Measurements from ENCODE around the gene SINHCAF. TPM values are rescaled to one million over a fixed set of nuclear protein-coding genes. Genes with fewer than 3 reads are reported as not detected.

Gene SINHCAF
- total RNA-seq, 2 donors from 2014 or later, result 10.2 to 47.5 TPM

DNA sequence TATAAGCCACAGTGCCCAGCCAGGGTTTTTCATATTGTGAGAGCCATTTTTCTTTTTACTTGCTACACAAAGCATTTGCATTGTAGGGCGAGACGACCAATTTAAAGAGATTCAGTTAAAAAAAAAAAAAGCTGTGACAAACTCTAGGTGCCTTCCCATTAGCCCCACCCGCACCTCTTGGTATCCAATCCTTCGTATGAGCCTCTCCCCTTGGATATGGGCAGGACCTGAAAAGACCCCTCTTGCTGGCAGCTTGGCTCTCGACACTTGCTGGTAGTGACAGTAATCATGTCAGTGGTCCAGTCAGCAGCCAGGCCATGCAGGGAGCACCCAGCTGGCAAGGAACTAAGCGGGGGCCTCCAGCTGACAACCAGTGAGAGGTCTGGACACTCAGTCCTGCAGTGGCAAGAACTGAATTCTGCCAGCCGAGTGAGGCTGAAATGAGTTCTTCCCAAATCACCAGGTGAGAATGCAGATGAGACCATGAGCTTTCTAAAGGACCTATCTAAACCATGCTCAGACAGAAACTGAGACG is 46.5 kb downstream of the SINHCAF start:
- no peaks in the 10 kb centered on the region for H3K4me1 ChIP-seq (ENCODE audit: control insufficient read depth in 1 of 2, low read depth in 2 of 2)
- TF ChIP-seq, protein P1, sequence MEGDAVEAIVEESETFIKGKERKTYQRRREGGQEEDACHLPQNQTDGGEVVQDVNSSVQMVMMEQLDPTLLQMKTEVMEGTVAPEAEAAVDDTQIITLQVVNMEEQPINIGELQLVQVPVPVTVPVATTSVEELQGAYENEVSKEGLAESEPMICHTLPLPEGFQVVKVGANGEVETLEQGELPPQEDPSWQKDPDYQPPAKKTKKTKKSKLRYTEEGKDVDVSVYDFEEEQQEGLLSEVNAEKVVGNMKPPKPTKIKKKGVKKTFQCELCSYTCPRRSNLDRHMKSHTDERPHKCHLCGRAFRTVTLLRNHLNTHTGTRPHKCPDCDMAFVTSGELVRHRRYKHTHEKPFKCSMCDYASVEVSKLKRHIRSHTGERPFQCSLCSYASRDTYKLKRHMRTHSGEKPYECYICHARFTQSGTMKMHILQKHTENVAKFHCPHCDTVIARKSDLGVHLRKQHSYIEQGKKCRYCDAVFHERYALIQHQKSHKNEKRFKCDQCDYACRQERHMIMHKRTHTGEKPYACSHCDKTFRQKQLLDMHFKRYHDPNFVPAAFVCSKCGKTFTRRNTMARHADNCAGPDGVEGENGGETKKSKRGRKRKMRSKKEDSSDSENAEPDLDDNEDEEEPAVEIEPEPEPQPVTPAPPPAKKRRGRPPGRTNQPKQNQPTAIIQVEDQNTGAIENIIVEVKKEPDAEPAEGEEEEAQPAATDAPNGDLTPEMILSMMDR (IDR thresholded peaks at IDR 0.05), result no peak
- H3K9me3 ChIP-seq, result no peaks in the 10 kb centered on the region
- H3K27me3 ChIP-seq (replicated peaks; ENCODE audit: insufficient read depth), result no peaks in the 10 kb centered on the region
- H3K4me3 ChIP-seq, result no peak overlapping the region
- H3K36me3 ChIP-seq, result no peaks in the 10 kb centered on the region
- ATAC-seq (ENCODE audit: insufficient number of reproducible peaks, low FRiP score, low read depth) (no peak), DNase-seq (ENCODE audit: low spot score) (no peak)
- H3K27ac ChIP-seq, result no peak overlapping the region

DNA sequence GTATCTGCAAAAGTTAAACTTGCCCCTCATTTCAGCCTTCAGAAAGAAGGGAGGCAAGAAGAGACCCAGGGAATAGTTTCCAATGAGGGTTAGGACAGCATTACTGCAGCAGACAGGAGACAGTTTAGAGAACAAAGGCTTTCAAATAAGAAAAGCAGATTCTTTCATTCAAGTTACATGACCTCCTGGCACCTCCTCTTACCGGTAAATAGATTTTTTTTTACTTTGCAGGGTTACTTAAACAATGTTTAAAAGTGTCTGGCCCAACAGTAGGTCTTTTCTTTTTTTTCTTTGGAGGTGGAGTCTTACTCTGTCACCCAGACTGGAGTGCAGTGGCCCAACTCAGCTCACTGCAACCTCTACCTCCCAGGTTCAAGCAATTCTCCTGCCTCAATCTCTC is 47.1 kb downstream of the SINHCAF start:
- no peak for DNase-seq (ENCODE audit: low spot score)
- no peaks in the 10 kb centered on the region for H3K9me3 ChIP-seq
- no peaks in the 10 kb centered on the region for H3K4me1 ChIP-seq (ENCODE audit: control insufficient read depth in 1 of 2, low read depth in 2 of 2)
- H3K36me3 ChIP-seq, result no peaks in the 10 kb centered on the region
- no peak for ATAC-seq (ENCODE audit: insufficient number of reproducible peaks, low FRiP score, low read depth)
- H3K4me3 ChIP-seq, result no peak overlapping the region
- TF ChIP-seq, protein P1 (IDR thresholded peaks at IDR 0.05), result no peak
- no peaks in the 10 kb centered on the region for H3K27me3 ChIP-seq (replicated peaks; ENCODE audit: insufficient read depth)
- no peak overlapping the region for H3K27ac ChIP-seq

DNA sequence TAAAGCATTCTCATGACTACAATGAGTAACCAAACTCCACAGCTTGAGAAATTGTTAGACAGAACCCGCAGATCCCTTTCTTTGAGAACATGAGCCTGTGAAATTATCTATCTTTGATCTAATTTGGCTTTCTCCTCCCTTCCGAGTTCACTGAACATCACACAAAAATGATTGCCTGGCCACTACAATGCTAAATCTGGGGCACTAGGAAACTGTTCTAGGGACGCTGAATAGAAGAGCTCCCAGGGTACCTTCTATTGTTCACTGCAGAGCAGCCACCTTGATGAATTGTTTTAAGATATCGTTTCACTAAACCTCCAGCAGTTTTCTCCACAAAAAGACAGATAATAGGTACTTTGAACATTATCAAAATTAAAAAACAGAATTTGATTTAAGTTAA is 47.5 kb downstream of the SINHCAF start:
- Histone ChIP-seq H3K4me1 (ENCODE audit: control insufficient read depth in 1 of 2, low read depth in 2 of 2) (no peaks in the 10 kb centered on the region), H3K27ac (no peak overlapping the region), H3K36me3 (no peaks in the 10 kb centered on the region), H3K4me3 (no peak overlapping the region), H3K9me3 (no peaks in the 10 kb centered on the region), H3K27me3 (replicated peaks; ENCODE audit: insufficient read depth) (no peaks in the 10 kb centered on the region)
- TF ChIP-seq, protein P1 (IDR thresholded peaks at IDR 0.05), result no peak
- DNase-seq (ENCODE audit: low spot score) (no peak), ATAC-seq (ENCODE audit: insufficient number of reproducible peaks, low FRiP score, low read depth) (no peak)

DNA sequence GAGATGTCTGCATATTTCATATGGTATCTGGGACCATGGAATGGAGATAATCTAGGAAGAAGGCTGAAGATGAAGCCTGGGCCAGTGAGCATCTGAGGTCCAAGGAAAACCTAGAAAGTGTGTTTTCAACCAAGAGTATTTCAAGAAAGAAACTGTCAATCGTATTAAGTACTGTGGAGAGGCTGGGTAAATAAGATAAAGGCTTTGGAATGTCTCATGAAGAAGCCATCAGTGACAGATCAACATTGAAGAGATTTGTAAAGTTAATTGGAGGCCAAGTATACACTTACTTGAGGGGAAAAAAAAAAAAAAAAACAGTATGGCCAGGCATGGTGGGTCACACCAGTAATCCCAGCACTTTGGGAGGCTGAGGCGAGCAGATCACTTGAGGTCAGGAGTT is 48.9 kb downstream of the SINHCAF start:
- TF ChIP-seq, protein P1 (IDR thresholded peaks at IDR 0.05), result no peak
- no peak overlapping the region for H3K4me3 ChIP-seq
- no peaks in the 10 kb centered on the region for H3K27me3 ChIP-seq (replicated peaks; ENCODE audit: insufficient read depth)
- no peak overlapping the region for H3K27ac ChIP-seq
- H3K9me3 ChIP-seq, result no peaks in the 10 kb centered on the region
- no peak for DNase-seq (ENCODE audit: low spot score)
- no peaks in the 10 kb centered on the region for H3K4me1 ChIP-seq (ENCODE audit: control insufficient read depth in 1 of 2, low read depth in 2 of 2)
- no peaks in the 10 kb centered on the region for H3K36me3 ChIP-seq
- ATAC-seq (ENCODE audit: insufficient number of reproducible peaks, low FRiP score, low read depth), result no peak

DNA sequence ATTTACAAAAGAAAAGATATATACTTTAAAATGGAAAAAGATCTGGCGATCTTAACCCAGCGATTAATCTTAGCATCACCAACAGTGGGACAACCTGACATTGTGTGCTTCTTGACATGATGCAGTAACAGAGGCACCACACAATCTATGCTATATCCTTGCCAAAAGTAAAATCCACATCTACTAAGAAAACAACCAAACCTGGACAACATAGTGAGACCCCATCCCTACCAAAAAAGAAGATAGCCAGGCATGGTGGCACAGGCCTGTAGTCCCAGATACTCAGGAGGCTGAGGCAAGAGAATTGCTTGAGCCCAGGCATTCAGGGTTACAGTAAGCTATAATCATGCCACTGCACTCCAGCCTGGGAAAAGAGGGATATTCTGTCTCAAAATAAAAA is 50.5 kb downstream of the SINHCAF start:
- H3K27ac ChIP-seq, result no peak overlapping the region
- H3K9me3 ChIP-seq, result no peaks in the 10 kb centered on the region
- TF ChIP-seq, protein P1 (IDR thresholded peaks at IDR 0.05), result no peak

More for the DNA sequence above, 50.5 kb downstream of the SINHCAF start:
- ATAC-seq (ENCODE audit: insufficient number of reproducible peaks, low FRiP score, low read depth) (no peak), DNase-seq (ENCODE audit: low spot score) (no peak)
- no peaks in the 10 kb centered on the region for H3K27me3 ChIP-seq (replicated peaks; ENCODE audit: insufficient read depth)
- H3K4me1 ChIP-seq (ENCODE audit: control insufficient read depth in 1 of 2, low read depth in 2 of 2), result no peaks in the 10 kb centered on the region
- no peak overlapping the region for H3K4me3 ChIP-seq
- H3K36me3 ChIP-seq, result no peaks in the 10 kb centered on the region

All from thoracic aorta (tissue), 2 donors.